ENCODE results near the gene ATL1.
A peak's percentile ranks its signal among the peaks of the same experiment; 100 is the strongest.

The ATL1 gene

GRCh38 chr14:50620341-50620740 is 60.4 kb downstream of the ATL1 start:
- peaks cover 6% of the 10 kb centered on the region; the same call in 1 of the 2 replicates for H3K4me1 ChIP-seq (ENCODE audit: control insufficient read depth, insufficient read depth, low read length)
- no peaks in the 10 kb centered on the region for H3K9me3 ChIP-seq (ENCODE audit: control insufficient read depth, insufficient read depth, low read depth, low read length)
- H3K4me3 ChIP-seq (ENCODE audit: low read depth, low read length): no peak overlapping the region
- POLR2A ChIA-PET: no interaction called here
- H3K27ac ChIP-seq (ENCODE audit: extremely low read depth, low read depth, low read length): no peak overlapping the region
- no peak for TF ChIP-seq ZNF214 (tag by site-specific recombination; IDR thresholded peaks at IDR 0.05; ENCODE audit: borderline replicate concordance)
- TF ChIP-seq ZBTB20 (tag by site-specific recombination; IDR thresholded peaks at IDR 0.05): peak; percentile 58
- TF ChIP-seq ZNF24 (tag by site-specific recombination; IDR thresholded peaks at IDR 0.05): no peak
- TF ChIP-seq PRDM2 (tag by site-specific recombination; IDR thresholded peaks at IDR 0.05; ENCODE audit: borderline replicate concordance): no peak
- no peak for TF ChIP-seq ZNF558 (tag by site-specific recombination; IDR thresholded peaks at IDR 0.05)
- TF ChIP-seq PRDM6 (tag by site-specific recombination; IDR thresholded peaks at IDR 0.05): peak; percentile 22; the same call in 1 of the 2 replicates
- TF ChIP-seq ZNF2 (tag by site-specific recombination; IDR thresholded peaks at IDR 0.05): no peak
- TF ChIP-seq MEIS1 (CRISPR knock-in tag; IDR thresholded peaks at IDR 0.05; ENCODE audit: borderline replicate concordance): no peak
- TF ChIP-seq ZNF488 (tag by site-specific recombination; IDR thresholded peaks at IDR 0.05): no peak
- peaks cover 0 to 3% of the 10 kb centered on the region in 2 experiments; a peak in 2 of 3 replicates for H3K36me3 ChIP-seq (ENCODE audit: control insufficient read depth in 2 of 2, insufficient read depth in 1 of 2, low read length in 2 of 2)
- CTCF ChIA-PET: interaction anchor here (0.7 to 3.0 kb wide), 7 partner anchors 8 to 239 kb away, joined by 3 to 33 read pairs (median 5); no protein-coding TSS in a partner anchor

GRCh38 chr14:50622978-50623377 is 63.0 kb downstream of the ATL1 start:
- POLR2A ChIA-PET: no interaction called here

More at GRCh38 chr14:50622978-50623377, 63.0 kb downstream of the ATL1 start:
- Histone ChIP-seq H3K27ac (ENCODE audit: extremely low read depth, low read depth, low read length) (no peak overlapping the region), H3K36me3 (ENCODE audit: control insufficient read depth in 2 of 2, insufficient read depth in 1 of 2, low read length in 2 of 2) (peaks cover 0 to 2% of the 10 kb centered on the region in 2 experiments; a peak in 2 of 3 replicates), H3K9me3 (ENCODE audit: control insufficient read depth, insufficient read depth, low read depth, low read length) (no peaks in the 10 kb centered on the region), H3K4me3 (ENCODE audit: low read depth, low read length) (no peak overlapping the region), H3K4me1 (ENCODE audit: control insufficient read depth, insufficient read depth, low read length) (peaks cover 6% of the 10 kb centered on the region; the same call in 1 of the 2 replicates)
- TF ChIP-seq ZNF211 (tag by site-specific recombination; IDR thresholded peaks at IDR 0.05; ENCODE audit: low read depth): no peak
- TF ChIP-seq BCL11A (tag by site-specific recombination; IDR thresholded peaks at IDR 0.05; ENCODE audit: low read depth): no peak
- TF ChIP-seq ZNF561 (tag by site-specific recombination; IDR thresholded peaks at IDR 0.05; ENCODE audit: borderline replicate concordance): no peak
- no peak for TF ChIP-seq ZNF624 (tag by site-specific recombination; IDR thresholded peaks at IDR 0.05)
- TF ChIP-seq ZNF121 (tag by site-specific recombination; IDR thresholded peaks at IDR 0.05): no peak
- TF ChIP-seq ZBTB44 (tag by site-specific recombination; IDR thresholded peaks at IDR 0.05): no peak
- TF ChIP-seq ZBTB20 (tag by site-specific recombination; IDR thresholded peaks at IDR 0.05): no peak
- TF ChIP-seq ZNF560 (tag by site-specific recombination; IDR thresholded peaks at IDR 0.05; ENCODE audit: borderline replicate concordance): no peak
- CTCF ChIA-PET: no interaction called here

All from HEK293 (cell line).